Neural progenitor cell (in vitro differentiated cells): Measurements from ENCODE around the gene FBXW5. TPM values are rescaled to one million over a fixed set of nuclear protein-coding genes. Genes with fewer than 3 reads are reported as not detected.

Experiments
- DNase-seq: peaks from one replicate; pipeline ENCODE4 v3.0.0-alpha.2; 2016; ENCODE audit warnings: low spot score
- H2AFZ ChIP-seq: fragments of 200-600 bp; sonication (generic); replicated peaks from 2 replicates; pipeline ENCODE4 v1.6.1; 2016; ENCODE audit warnings: antibody characterized with exemption
- H3F3A ChIP-seq: fragments of 200-600 bp; sonication (generic); 2 replicates; pipeline ENCODE4 v1.6.1; 2016; ENCODE audit warnings: antibody characterized with exemption, low read depth
- H3K27ac ChIP-seq: fragments of 200-600 bp; sonication (generic); 2 replicates; pipeline ENCODE4 v1.5.1; 2016; ENCODE audit warnings: mild to moderate bottlenecking
- H3K27me3 ChIP-seq: fragments of 200-600 bp; sonication (generic); 2 replicates; pipeline ENCODE4 v1.6.1; 2016; ENCODE audit warnings: mild to moderate bottlenecking, moderate library complexity
- H3K36me3 ChIP-seq: fragments of 200-600 bp; sonication (generic); 2 replicates; pipeline ENCODE4 v1.5.1; 2016
- H3K4me1 ChIP-seq: fragments of 200-600 bp; sonication (generic); 2 replicates; pipeline ENCODE4 v1.6.1; 2016; ENCODE audit warnings: mixed run types
- H3K4me2 ChIP-seq: fragments of 200-600 bp; sonication (generic); 2 replicates; pipeline ENCODE4 v1.6.1; 2016
- H3K4me3 ChIP-seq: fragments of 200-600 bp; sonication (generic); 2 replicates; pipeline ENCODE4 v1.5.1; 2016
- H3K79me2 ChIP-seq: fragments of 200-600 bp; sonication (generic); 2 replicates; pipeline ENCODE4 v1.6.1; 2016; ENCODE audit warnings: low read depth
- H3K9ac ChIP-seq: fragments of 200-600 bp; sonication (generic); 2 replicates; pipeline ENCODE4 v1.6.1; 2016
- H3K9me3 ChIP-seq: fragments of 200-600 bp; sonication (generic); 2 replicates; pipeline ENCODE4 v1.5.1; 2016; ENCODE audit warnings: low read depth
- H4K20me1 ChIP-seq: fragments of 200-600 bp; sonication (generic); 2 replicates; pipeline ENCODE4 v1.6.1; 2016; ENCODE audit warnings: low read depth
- H3K27ac Mint-ChIP-seq: 3 replicates; pipeline ENCODE4 v1.8.0; 2021; ENCODE audit warnings: mixed read lengths
- H3K27me3 Mint-ChIP-seq: 2 replicates; pipeline ENCODE4 v1.8.0; 2022; ENCODE audit warnings: low read depth, mild to moderate bottlenecking, inconsistent platforms, moderate library complexity, mixed read lengths; ENCODE audit not compliant: insufficient read depth
- H3K36me3 Mint-ChIP-seq: 3 replicates; pipeline ENCODE4 v1.8.0; 2021; ENCODE audit warnings: mixed read lengths
- H3K4me1 Mint-ChIP-seq: 3 replicates; pipeline ENCODE4 v1.8.0; 2021; ENCODE audit warnings: mixed read lengths
- H3K4me3 Mint-ChIP-seq: 3 replicates; pipeline ENCODE4 v1.8.0; 2021; ENCODE audit warnings: mild to moderate bottlenecking, moderate library complexity, mixed read lengths
- H3K9me3 Mint-ChIP-seq: 3 replicates; pipeline ENCODE4 v1.8.0; 2020; ENCODE audit warnings: mixed read lengths
- CTCF ChIP-seq: fragments of 200-600 bp; sonication (generic); IDR thresholded peaks from 2 replicates; pipeline ENCODE4 v1.5.1; 2017; ENCODE audit warnings: antibody characterized with exemption, mild to moderate bottlenecking
- EZH2 ChIP-seq: fragments of 200-600 bp; sonication (generic); IDR thresholded peaks from 2 replicates; pipeline ENCODE4 v1.6.1; 2017; ENCODE audit warnings: antibody characterized with exemption, mild to moderate bottlenecking, moderate library complexity
- EZH2phosphoT487 ChIP-seq: fragments of 200-600 bp; sonication (generic); IDR thresholded peaks from 2 replicates; pipeline ENCODE4 v1.6.1; 2017; ENCODE audit warnings: antibody characterized with exemption
- total RNA-seq: library from RNA; depleted of rRNA; stranded (reverse); fragments of >200 nt; gene quantifications from 2 replicates; pipeline ENCODE4 v1.2.3, GENCODE V29; 2015; ENCODE audit warnings: low replicate concordance

FBXW5 gene
- total RNA-seq, 1 donor from 2014 or later, result 21.5 TPM

GRCh38 chr9:136917902-136918301 is 26.6 kb downstream of the FBXW5 start:
- no peak overlapping the region for H3K27ac ChIP-seq

GRCh38 chr9:136916330-136917184 is 28.0 kb downstream of the FBXW5 start:
- H3K4me3 ChIP-seq, result no peak overlapping the region
- no peaks in the 10 kb centered on the region for H4K20me1 ChIP-seq
- Mint-ChIP-seq H3K4me3 (no peak overlapping the region), H3K4me1 (no peaks in the 10 kb centered on the region), H3K27ac (no peak overlapping the region), H3K27me3 (peaks cover 3% of the 10 kb centered on the region), H3K9me3 (no peaks in the 10 kb centered on the region), H3K36me3 (peaks cover 16% of the 10 kb centered on the region)
- TF ChIP-seq CTCF, result no peak
- no peak for TF ChIP-seq EZH2phosphoT487
- no peak for TF ChIP-seq EZH2
- no peaks in the 10 kb centered on the region for H3F3A ChIP-seq
- no peaks in the 10 kb centered on the region for H3K36me3 ChIP-seq
- no peak overlapping the region for H3K27ac ChIP-seq
- no peaks in the 10 kb centered on the region for H3K4me1 ChIP-seq
- no peaks in the 10 kb centered on the region for H3K79me2 ChIP-seq
- no peaks in the 10 kb centered on the region for H3K9me3 ChIP-seq
- H3K9ac ChIP-seq, result no peak overlapping the region
- H3K4me2 ChIP-seq, result no peak overlapping the region
- no peaks in the 10 kb centered on the region for H3K27me3 ChIP-seq
- no peak for DNase-seq
- no peak overlapping the region for H2AFZ ChIP-seq

More at GRCh38 chr9:136917902-136918301, 26.6 kb downstream of the FBXW5 start:
- no peak for TF ChIP-seq CTCF
- no peak for TF ChIP-seq EZH2phosphoT487
- no peak for TF ChIP-seq EZH2
- Mint-ChIP-seq H3K4me3 (no peak overlapping the region), H3K4me1 (no peaks in the 10 kb centered on the region), H3K36me3 (peaks cover 16% of the 10 kb centered on the region), H3K9me3 (no peaks in the 10 kb centered on the region), H3K27ac (no peak overlapping the region), H3K27me3 (peaks cover 3% of the 10 kb centered on the region)
- Histone ChIP-seq H3K4me3 (no peak overlapping the region), H2AFZ (no peak overlapping the region), H3K4me1 (no peaks in the 10 kb centered on the region), H4K20me1 (no peaks in the 10 kb centered on the region), H3K4me2 (no peak overlapping the region), H3K27me3 (no peaks in the 10 kb centered on the region), H3K9me3 (no peaks in the 10 kb centered on the region), H3K79me2 (no peaks in the 10 kb centered on the region), H3K36me3 (no peaks in the 10 kb centered on the region), H3K9ac (no peak overlapping the region), H3F3A (no peaks in the 10 kb centered on the region)
- no peak for DNase-seq

GRCh38 chr9:136915632-136916329 is 28.8 kb downstream of the FBXW5 start:
- no peak for DNase-seq
- H3K36me3 ChIP-seq, result no peaks in the 10 kb centered on the region
- H3K36me3 Mint-ChIP-seq, result peaks cover 16% of the 10 kb centered on the region
- H4K20me1 ChIP-seq, result no peaks in the 10 kb centered on the region
- peaks cover 3% of the 10 kb centered on the region for H3K27me3 Mint-ChIP-seq
- no peaks in the 10 kb centered on the region for H3K4me1 Mint-ChIP-seq
- H3K4me3 Mint-ChIP-seq, result peak overlapping the region; percentile 7
- H3K27ac ChIP-seq, result no peak overlapping the region
- no peaks in the 10 kb centered on the region for H3K79me2 ChIP-seq
- no peaks in the 10 kb centered on the region for H3K9me3 ChIP-seq
- no peak overlapping the region for H2AFZ ChIP-seq
- no peak overlapping the region for H3K4me2 ChIP-seq
- no peak overlapping the region for H3K9ac ChIP-seq
- H3K27me3 ChIP-seq, result no peaks in the 10 kb centered on the region
- no peaks in the 10 kb centered on the region for H3K4me1 ChIP-seq
- no peak for TF ChIP-seq CTCF
- no peak for TF ChIP-seq EZH2
- no peak for TF ChIP-seq EZH2phosphoT487
- no peaks in the 10 kb centered on the region for H3K9me3 Mint-ChIP-seq
- no peak overlapping the region for H3K27ac Mint-ChIP-seq
- H3K4me3 ChIP-seq, result no peak overlapping the region
- H3F3A ChIP-seq, result no peaks in the 10 kb centered on the region
